ENCODE results near the gene EFCAB14. TPM values are rescaled to one million over a fixed set of nuclear protein-coding genes. Genes with fewer than 3 reads are reported as not detected.

Gene EFCAB14
- total and polyA plus RNA-seq, 9 of the 15 experiments (the other 6 are each of a cell fraction or from before 2014, with no cell fraction given), result 7.3 to 49.0 (median 37.3) TPM

DNA sequence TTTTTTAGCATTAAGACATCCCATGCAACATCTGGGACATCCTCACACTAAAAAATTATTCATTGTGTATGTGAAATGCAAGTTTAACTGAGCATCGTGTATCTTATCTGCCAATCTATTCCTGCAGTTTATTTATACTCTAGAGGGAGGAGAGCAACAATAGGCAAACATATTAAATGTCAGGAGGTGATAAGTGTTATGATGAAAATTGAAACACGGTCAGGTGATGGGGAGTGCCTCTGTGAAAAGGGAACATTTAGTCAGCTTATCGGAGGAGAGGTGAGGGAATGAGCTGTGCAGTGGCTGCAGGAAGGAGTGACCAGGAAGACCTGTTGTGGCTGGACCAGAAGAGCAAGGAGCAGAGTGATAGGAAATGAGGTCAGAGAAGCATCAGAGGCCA, 775 bp upstream of the EFCAB14 start:
- Histone ChIP-seq H3K4me3 (peak overlapping the region; percentile 95), H3K27ac (ENCODE audit: extremely low read depth, low read depth, low read length) (peak overlapping the region; percentile 50; the same call in 2 of the 3 replicates), H3K4me2 (ENCODE audit: insufficient read depth, low read length) (peak overlapping the region; percentile 54), H3K9ac (ENCODE audit: insufficient read depth in 1 of 2, low read depth in 2 of 2, low read length in 2 of 2) (peak overlapping the region; percentile 34 to 41; a peak in 2 of 4 replicates), H3K4me1 (replicated peaks in 1 of 2; ENCODE audit: control insufficient read depth in 2 of 2, insufficient read depth in 2 of 2, low read length in 2 of 2) (peaks cover 29 to 38% of the 10 kb centered on the region in 2 experiments), H3K79me2 (ENCODE audit: control insufficient read depth, insufficient read depth, low read length) (peaks cover 28% of the 10 kb centered on the region), H3K27me3 (ENCODE audit: control insufficient read depth in 2 of 2, insufficient read depth in 2 of 2, low read length in 2 of 2) (no peaks in the 10 kb centered on the region), H2AFZ (ENCODE audit: low read depth, low read length) (peak overlapping the region; percentile 71), H3K36me3 (ENCODE audit: control insufficient read depth, insufficient read depth, low read length) (peaks cover 31% of the 10 kb centered on the region), H3K9me1 (ENCODE audit: control insufficient read depth, insufficient read depth, low read length) (no peaks in the 10 kb centered on the region), H4K20me1 (replicated peaks; ENCODE audit: control insufficient read depth, insufficient read depth, low read length) (peaks cover 6% of the 10 kb centered on the region; the same call in 1 of the 2 replicates), H3K9me3 (replicated peaks; ENCODE audit: control insufficient read depth, insufficient read depth, low read depth, low read length) (no peaks in the 10 kb centered on the region)
- FAIRE-seq (peak; percentile 23), ATAC-seq (peak; percentile 20), DNase-seq (ENCODE audit: extremely low read depth in 1 of 4, low spot score in 3 of 4) (peak; percentile 24 to 70 (median 33))
- in situ Hi-C loops (cut with MboI) (loop anchor here (5.0 kb wide), 1 partner anchor 102 kb away; the partner anchor contains the start of gene MOB3C), intact Hi-C loops (cut with micrococcal nuclease) (loop anchor here (2.0 to 5.0 kb wide), 2 partner anchors 162 to 277 kb away; no protein-coding TSS in a partner anchor)
- 5% methylated on average over 3 of the region's 3 CpGs for WGBS (ENCODE audit: insufficient coverage, low coverage, missing lambda C conversion rate)
- ChIA-PET CTCF (ENCODE audit: low intra/inter-chr PET ratio) (no interaction called here), POLR2A (interaction anchor here (0.7 to 2.5 kb wide), 4 partner anchors 10 to 211 kb away, joined by 3 to 8 read pairs (median 4); no protein-coding TSS in a partner anchor)
- BruUV-seq (replicated peaks), result no TSS peak
- TF ChIP-seq ZNF184 (CRISPR knock-in tag; IDR thresholded peaks at IDR 0.05), result no peak
- TF ChIP-seq TRIM28 (IDR thresholded peaks at IDR 0.05), result no peak
- TF ChIP-seq MECOM (CRISPR knock-in tag; IDR thresholded peaks at IDR 0.05), result no peak
- no peak for TF ChIP-seq MED1 (CRISPR knock-in tag; IDR thresholded peaks at IDR 0.05; ENCODE audit: borderline replicate concordance)
- 0 out of 2 replicates have a peak, but pooled peaks have one; percentile 28 for TF ChIP-seq MTA1 (IDR thresholded peaks at IDR 0.05; ENCODE audit: borderline replicate concordance)
- TF ChIP-seq TSC22D4 (tag; IDR thresholded peaks at IDR 0.05), result peak; percentile 62; the same call in 1 of the 2 replicates
- no peak for TF ChIP-seq NRF1 (conservative IDR thresholded peaks at IDR 0.05 in 1 of 2, IDR thresholded peaks at IDR 0.05 in 1 of 2)
- no peak for TF ChIP-seq KHSRP (IDR thresholded peaks at IDR 0.05)
- no peak for TF ChIP-seq DACH1 (IDR thresholded peaks at IDR 0.05; ENCODE audit: partially characterized antibody)
- TF ChIP-seq, protein P1, sequence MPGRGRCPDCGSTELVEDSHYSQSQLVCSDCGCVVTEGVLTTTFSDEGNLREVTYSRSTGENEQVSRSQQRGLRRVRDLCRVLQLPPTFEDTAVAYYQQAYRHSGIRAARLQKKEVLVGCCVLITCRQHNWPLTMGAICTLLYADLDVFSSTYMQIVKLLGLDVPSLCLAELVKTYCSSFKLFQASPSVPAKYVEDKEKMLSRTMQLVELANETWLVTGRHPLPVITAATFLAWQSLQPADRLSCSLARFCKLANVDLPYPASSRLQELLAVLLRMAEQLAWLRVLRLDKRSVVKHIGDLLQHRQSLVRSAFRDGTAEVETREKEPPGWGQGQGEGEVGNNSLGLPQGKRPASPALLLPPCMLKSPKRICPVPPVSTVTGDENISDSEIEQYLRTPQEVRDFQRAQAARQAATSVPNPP (IDR thresholded peaks at IDR 0.05; ENCODE audit: borderline replicate concordance, insufficient read depth, insufficient read length), result no peak
- no peak for TF ChIP-seq NFE2L1 (tag; IDR thresholded peaks at IDR 0.05; ENCODE audit: borderline replicate concordance, low read depth)
- no peak for TF ChIP-seq ZNF668 (CRISPR knock-in tag; IDR thresholded peaks at IDR 0.05)
- no peak for TF ChIP-seq ZNF282 (CRISPR knock-in tag; IDR thresholded peaks at IDR 0.05)
- TF ChIP-seq, protein P2, sequence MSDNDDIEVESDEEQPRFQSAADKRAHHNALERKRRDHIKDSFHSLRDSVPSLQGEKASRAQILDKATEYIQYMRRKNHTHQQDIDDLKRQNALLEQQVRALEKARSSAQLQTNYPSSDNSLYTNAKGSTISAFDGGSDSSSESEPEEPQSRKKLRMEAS (CRISPR knock-in tag; IDR thresholded peaks at IDR 0.05), result no peak
- TF ChIP-seq KDM5B (IDR thresholded peaks at IDR 0.05; ENCODE audit: insufficient replicate concordance, low read depth, low read length), result no peak
- no peak for TF ChIP-seq RBM39 (optimal IDR thresholded peaks at IDR 0.05; ENCODE audit: low read depth, low read length)
- TF ChIP-seq, protein P3, sequence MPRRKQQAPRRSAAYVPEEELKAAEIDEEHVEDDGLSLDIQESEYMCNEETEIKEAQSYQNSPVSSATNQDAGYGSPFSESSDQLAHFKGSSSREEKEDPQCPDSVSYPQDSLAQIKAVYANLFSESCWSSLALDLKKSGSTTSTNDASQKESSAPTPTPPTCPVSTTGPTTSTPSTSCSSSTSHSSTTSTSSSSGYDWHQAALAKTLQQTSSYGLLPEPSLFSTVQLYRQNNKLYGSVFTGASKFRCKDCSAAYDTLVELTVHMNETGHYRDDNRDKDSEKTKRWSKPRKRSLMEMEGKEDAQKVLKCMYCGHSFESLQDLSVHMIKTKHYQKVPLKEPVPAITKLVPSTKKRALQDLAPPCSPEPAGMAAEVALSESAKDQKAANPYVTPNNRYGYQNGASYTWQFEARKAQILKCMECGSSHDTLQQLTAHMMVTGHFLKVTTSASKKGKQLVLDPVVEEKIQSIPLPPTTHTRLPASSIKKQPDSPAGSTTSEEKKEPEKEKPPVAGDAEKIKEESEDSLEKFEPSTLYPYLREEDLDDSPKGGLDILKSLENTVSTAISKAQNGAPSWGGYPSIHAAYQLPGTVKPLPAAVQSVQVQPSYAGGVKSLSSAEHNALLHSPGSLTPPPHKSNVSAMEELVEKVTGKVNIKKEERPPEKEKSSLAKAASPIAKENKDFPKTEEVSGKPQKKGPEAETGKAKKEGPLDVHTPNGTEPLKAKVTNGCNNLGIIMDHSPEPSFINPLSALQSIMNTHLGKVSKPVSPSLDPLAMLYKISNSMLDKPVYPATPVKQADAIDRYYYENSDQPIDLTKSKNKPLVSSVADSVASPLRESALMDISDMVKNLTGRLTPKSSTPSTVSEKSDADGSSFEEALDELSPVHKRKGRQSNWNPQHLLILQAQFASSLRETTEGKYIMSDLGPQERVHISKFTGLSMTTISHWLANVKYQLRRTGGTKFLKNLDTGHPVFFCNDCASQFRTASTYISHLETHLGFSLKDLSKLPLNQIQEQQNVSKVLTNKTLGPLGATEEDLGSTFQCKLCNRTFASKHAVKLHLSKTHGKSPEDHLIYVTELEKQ (CRISPR knock-in tag; IDR thresholded peaks at IDR 0.05), result no peak
- TF ChIP-seq, protein P4, sequence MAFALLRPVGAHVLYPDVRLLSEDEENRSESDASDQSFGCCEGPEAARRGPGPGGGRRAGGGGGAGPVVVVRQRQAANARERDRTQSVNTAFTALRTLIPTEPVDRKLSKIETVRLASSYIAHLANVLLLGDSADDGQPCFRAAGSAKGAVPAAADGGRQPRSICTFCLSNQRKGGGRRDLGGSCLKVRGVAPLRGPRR (CRISPR knock-in tag; IDR thresholded peaks at IDR 0.05), result no peak
- no peak for TF ChIP-seq POLR2A (conservative IDR thresholded peaks at IDR 0.05)

Data from K562 (cell line).